Neural progenitor cell (in vitro differentiated cells): ENCODE measurements around the gene DHRS3. TPM values are rescaled to one million over a fixed set of nuclear protein-coding genes. Genes with fewer than 3 reads are reported as not detected.
"Not testable (repeated sequence)": the region's sequence is repeated elsewhere in the genome, so short reads cannot be mapped to it uniquely, and the experiment has no call there.

ENCODE experiments used
- DNase-seq: peaks from one replicate; pipeline ENCODE4 v3.0.0-alpha.2; 2016; ENCODE audit warnings: low spot score
- H2AFZ ChIP-seq: fragments of 200-600 bp; sonication (generic); replicated peaks from 2 replicates; pipeline ENCODE4 v1.6.1; 2016; ENCODE audit warnings: antibody characterized with exemption
- H3F3A ChIP-seq: fragments of 200-600 bp; sonication (generic); 2 replicates; pipeline ENCODE4 v1.6.1; 2016; ENCODE audit warnings: antibody characterized with exemption, low read depth
- H3K27ac ChIP-seq: fragments of 200-600 bp; sonication (generic); 2 replicates; pipeline ENCODE4 v1.5.1; 2016; ENCODE audit warnings: mild to moderate bottlenecking
- H3K27me3 ChIP-seq: fragments of 200-600 bp; sonication (generic); 2 replicates; pipeline ENCODE4 v1.6.1; 2016; ENCODE audit warnings: mild to moderate bottlenecking, moderate library complexity
- H3K36me3 ChIP-seq: fragments of 200-600 bp; sonication (generic); 2 replicates; pipeline ENCODE4 v1.5.1; 2016
- H3K4me1 ChIP-seq: fragments of 200-600 bp; sonication (generic); 2 replicates; pipeline ENCODE4 v1.6.1; 2016; ENCODE audit warnings: mixed run types
- H3K4me2 ChIP-seq: fragments of 200-600 bp; sonication (generic); 2 replicates; pipeline ENCODE4 v1.6.1; 2016
- H3K4me3 ChIP-seq: fragments of 200-600 bp; sonication (generic); 2 replicates; pipeline ENCODE4 v1.5.1; 2016
- H3K79me2 ChIP-seq: fragments of 200-600 bp; sonication (generic); 2 replicates; pipeline ENCODE4 v1.6.1; 2016; ENCODE audit warnings: low read depth
- H3K9ac ChIP-seq: fragments of 200-600 bp; sonication (generic); 2 replicates; pipeline ENCODE4 v1.6.1; 2016
- H3K9me3 ChIP-seq: fragments of 200-600 bp; sonication (generic); 2 replicates; pipeline ENCODE4 v1.5.1; 2016; ENCODE audit warnings: low read depth
- H4K20me1 ChIP-seq: fragments of 200-600 bp; sonication (generic); 2 replicates; pipeline ENCODE4 v1.6.1; 2016; ENCODE audit warnings: low read depth
- H3K27ac Mint-ChIP-seq: 3 replicates; pipeline ENCODE4 v1.8.0; 2021; ENCODE audit warnings: mixed read lengths
- H3K27me3 Mint-ChIP-seq: 2 replicates; pipeline ENCODE4 v1.8.0; 2022; ENCODE audit warnings: low read depth, mild to moderate bottlenecking, inconsistent platforms, moderate library complexity, mixed read lengths; ENCODE audit not compliant: insufficient read depth
- H3K36me3 Mint-ChIP-seq: 3 replicates; pipeline ENCODE4 v1.8.0; 2021; ENCODE audit warnings: mixed read lengths
- H3K4me1 Mint-ChIP-seq: 3 replicates; pipeline ENCODE4 v1.8.0; 2021; ENCODE audit warnings: mixed read lengths
- H3K4me3 Mint-ChIP-seq: 3 replicates; pipeline ENCODE4 v1.8.0; 2021; ENCODE audit warnings: mild to moderate bottlenecking, moderate library complexity, mixed read lengths
- H3K9me3 Mint-ChIP-seq: 3 replicates; pipeline ENCODE4 v1.8.0; 2020; ENCODE audit warnings: mixed read lengths
- EZH2 ChIP-seq: fragments of 200-600 bp; sonication (generic); IDR thresholded peaks from 2 replicates; pipeline ENCODE4 v1.6.1; 2017; ENCODE audit warnings: antibody characterized with exemption, mild to moderate bottlenecking, moderate library complexity
- EZH2phosphoT487 ChIP-seq: fragments of 200-600 bp; sonication (generic); IDR thresholded peaks from 2 replicates; pipeline ENCODE4 v1.6.1; 2017; ENCODE audit warnings: antibody characterized with exemption
- total RNA-seq: library from RNA; depleted of rRNA; stranded (reverse); fragments of >200 nt; gene quantifications from 2 replicates; pipeline ENCODE4 v1.2.3, GENCODE V29; 2015; ENCODE audit warnings: low replicate concordance
- TF ChIP-seq, protein P1 (sequence below): fragments of 200-600 bp; sonication (generic); IDR thresholded peaks from 2 replicates; pipeline ENCODE4 v1.5.1; 2017; ENCODE audit warnings: antibody characterized with exemption, mild to moderate bottlenecking

The DHRS3 gene
- total RNA-seq, 1 donor from 2014 or later = 4.3 TPM

DNA sequence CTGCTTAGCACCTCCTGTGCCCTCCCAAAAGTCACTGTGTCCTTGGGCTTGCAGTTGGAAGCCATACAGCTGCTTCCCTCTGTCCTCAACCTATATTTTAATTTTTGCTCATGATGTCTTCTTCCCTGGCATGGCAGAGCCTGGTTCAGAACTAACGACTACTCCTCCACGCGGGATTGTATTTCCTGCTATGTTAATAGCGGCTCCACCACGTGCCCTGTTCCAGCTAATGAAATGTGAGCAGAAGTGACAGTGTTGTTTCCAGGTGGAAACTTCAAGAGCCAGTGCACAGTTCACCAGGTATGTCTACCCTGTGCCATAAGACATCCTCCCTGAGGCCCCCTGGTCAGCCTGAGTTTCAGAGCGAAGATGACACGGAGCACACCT, 52.1 kb downstream of the DHRS3 start:
- Histone ChIP-seq H3K79me2 (no peaks in the 10 kb centered on the region), H3K4me2 (no peak overlapping the region), H3K4me1 (no peaks in the 10 kb centered on the region), H3K27ac (no peak overlapping the region), H3K4me3 (no peak overlapping the region), H2AFZ (no peak overlapping the region), H3K36me3 (no peaks in the 10 kb centered on the region), H3F3A (no peaks in the 10 kb centered on the region), H3K9me3 (no peaks in the 10 kb centered on the region), H3K9ac (no peak overlapping the region), H4K20me1 (no peaks in the 10 kb centered on the region), H3K27me3 (no peaks in the 10 kb centered on the region)
- no peak for TF ChIP-seq EZH2phosphoT487
- TF ChIP-seq, protein P1, sequence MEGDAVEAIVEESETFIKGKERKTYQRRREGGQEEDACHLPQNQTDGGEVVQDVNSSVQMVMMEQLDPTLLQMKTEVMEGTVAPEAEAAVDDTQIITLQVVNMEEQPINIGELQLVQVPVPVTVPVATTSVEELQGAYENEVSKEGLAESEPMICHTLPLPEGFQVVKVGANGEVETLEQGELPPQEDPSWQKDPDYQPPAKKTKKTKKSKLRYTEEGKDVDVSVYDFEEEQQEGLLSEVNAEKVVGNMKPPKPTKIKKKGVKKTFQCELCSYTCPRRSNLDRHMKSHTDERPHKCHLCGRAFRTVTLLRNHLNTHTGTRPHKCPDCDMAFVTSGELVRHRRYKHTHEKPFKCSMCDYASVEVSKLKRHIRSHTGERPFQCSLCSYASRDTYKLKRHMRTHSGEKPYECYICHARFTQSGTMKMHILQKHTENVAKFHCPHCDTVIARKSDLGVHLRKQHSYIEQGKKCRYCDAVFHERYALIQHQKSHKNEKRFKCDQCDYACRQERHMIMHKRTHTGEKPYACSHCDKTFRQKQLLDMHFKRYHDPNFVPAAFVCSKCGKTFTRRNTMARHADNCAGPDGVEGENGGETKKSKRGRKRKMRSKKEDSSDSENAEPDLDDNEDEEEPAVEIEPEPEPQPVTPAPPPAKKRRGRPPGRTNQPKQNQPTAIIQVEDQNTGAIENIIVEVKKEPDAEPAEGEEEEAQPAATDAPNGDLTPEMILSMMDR = no peak
- TF ChIP-seq EZH2 = no peak
- no peak for DNase-seq
- no peak overlapping the region for H3K27ac Mint-ChIP-seq
- no peaks in the 10 kb centered on the region for H3K36me3 Mint-ChIP-seq
- no peaks in the 10 kb centered on the region for H3K4me1 Mint-ChIP-seq
- H3K9me3 Mint-ChIP-seq = peaks cover 16% of the 10 kb centered on the region
- no peak overlapping the region for H3K4me3 Mint-ChIP-seq
- H3K27me3 Mint-ChIP-seq = peaks cover 6% of the 10 kb centered on the region

DNA sequence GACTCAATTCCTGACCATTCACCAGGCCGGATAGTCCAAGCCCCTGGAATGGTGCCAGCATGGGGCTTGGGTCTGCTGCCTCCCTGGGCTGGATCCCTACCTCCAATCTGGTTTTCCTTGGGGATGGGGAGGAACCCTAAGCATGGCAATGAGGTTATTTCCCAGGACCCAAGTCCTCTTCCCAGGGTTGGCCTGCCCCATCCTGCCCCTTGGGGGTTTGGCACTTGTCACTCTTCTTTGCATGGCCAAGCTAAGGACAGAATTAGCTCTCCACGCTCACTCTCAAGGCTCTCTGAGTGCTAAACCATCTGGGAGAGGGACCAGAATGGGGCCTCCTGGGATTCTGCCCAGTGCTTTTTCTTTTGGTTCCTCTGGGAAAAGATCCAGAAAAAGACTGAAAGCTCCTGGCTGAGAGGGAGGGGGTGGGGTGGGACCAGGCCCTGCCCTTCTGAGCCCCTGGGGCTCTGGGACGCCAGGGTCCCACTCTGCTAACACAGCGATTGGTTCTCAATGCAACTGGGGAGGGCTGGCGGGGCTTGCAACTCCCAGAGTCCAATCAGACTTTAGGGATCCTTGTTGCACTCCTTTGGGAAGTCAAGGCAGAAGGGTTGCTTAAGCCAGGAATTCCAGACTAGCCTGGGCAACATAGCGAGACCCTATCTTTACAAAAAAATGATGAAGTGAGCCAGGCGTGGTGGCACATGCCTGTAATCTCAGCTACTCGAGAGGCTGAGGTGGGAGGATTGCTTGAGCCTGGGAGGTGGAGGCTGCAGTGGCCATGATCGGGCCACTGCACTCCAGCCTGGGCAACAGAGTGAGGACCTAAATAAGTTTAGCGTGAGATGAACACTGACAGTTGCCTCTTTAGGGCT, 52.7 kb downstream of the DHRS3 start:
- Histone ChIP-seq H3K27me3 (no peaks in the 10 kb centered on the region), H4K20me1 (no peaks in the 10 kb centered on the region), H3K4me1 (no peaks in the 10 kb centered on the region), H2AFZ (no peak overlapping the region), H3K79me2 (no peaks in the 10 kb centered on the region), H3K4me3 (no peak overlapping the region), H3F3A (no peaks in the 10 kb centered on the region), H3K27ac (no peak overlapping the region), H3K36me3 (no peaks in the 10 kb centered on the region), H3K4me2 (no peak overlapping the region), H3K9me3 (no peaks in the 10 kb centered on the region), H3K9ac (no peak overlapping the region)
- H3K9me3 Mint-ChIP-seq = peaks cover 16% of the 10 kb centered on the region
- DNase-seq = no peak
- TF ChIP-seq, protein P1 = no peak
- TF ChIP-seq EZH2phosphoT487 (no peak), EZH2 (no peak)
- H3K36me3 Mint-ChIP-seq = no peaks in the 10 kb centered on the region
- H3K4me3 Mint-ChIP-seq = no peak overlapping the region
- no peak overlapping the region for H3K27ac Mint-ChIP-seq
- peaks cover 9% of the 10 kb centered on the region for H3K27me3 Mint-ChIP-seq
- no peaks in the 10 kb centered on the region for H3K4me1 Mint-ChIP-seq

DNA sequence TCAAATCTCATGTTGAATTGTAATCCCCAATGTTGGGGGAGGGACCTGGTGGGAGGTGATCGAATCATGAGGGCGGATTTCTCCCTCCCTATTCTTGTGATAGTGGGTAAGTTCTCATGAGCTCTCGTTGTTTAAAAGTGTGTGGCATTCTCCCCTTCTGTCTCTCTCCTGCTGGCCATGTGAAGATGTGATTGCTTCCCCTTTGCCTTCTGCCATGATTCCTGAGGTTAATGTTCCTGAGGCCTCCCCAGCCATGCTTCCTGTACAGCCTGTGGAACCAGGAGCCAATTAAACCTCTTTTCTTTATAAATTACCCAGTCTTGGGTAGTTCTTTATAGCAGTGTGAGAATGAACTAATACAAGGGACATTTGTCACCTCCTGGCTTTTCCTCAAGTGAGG, 53.8 kb downstream of the DHRS3 start:
- DNase-seq, H3K27me3 ChIP-seq, H3K36me3 Mint-ChIP-seq, H3K4me3 Mint-ChIP-seq, H3K4me2 ChIP-seq, H3K4me1 ChIP-seq, H3K27ac Mint-ChIP-seq, H2AFZ ChIP-seq, H3K4me3 ChIP-seq, H3K79me2 ChIP-seq, H3K9ac ChIP-seq, H3K9me3 ChIP-seq, H3K27ac ChIP-seq, H3K36me3 ChIP-seq, H4K20me1 ChIP-seq, H3K27me3 Mint-ChIP-seq, H3K4me1 Mint-ChIP-seq, H3F3A ChIP-seq: not testable (repeated sequence)
- H3K9me3 Mint-ChIP-seq = peaks cover 16% of the 10 kb centered on the region

DNA sequence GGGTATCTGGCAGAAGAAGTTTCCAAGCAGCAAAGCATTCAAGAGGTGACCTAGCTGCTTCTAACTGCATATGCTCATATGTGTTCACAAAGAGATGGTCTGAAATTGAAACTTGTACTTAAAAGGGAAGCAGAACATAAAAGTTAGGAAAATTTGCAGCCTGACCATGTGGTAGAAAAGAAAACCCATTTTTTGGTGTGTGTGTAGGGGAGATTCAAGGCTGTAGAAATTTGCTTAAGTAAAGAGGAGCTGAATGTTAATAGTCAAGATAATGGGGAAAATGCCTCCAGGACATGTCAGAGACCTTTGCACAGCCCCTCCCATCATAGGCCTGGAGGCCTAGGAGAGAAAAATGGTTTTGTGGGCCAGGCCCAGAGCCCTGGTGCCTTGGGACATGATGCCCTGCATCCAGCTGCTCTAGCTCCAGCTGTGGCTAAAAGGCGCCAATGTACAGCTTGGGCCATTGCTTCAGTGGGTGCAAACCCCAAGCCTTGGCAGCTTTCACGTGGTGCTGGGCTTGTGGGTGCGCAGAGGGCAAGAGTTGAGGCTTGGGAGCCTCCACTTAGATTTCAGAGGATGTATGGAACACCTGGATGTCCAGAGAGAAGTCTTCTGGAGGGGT, 54.9 kb downstream of the DHRS3 start:
- H3K9me3 ChIP-seq = no peaks in the 10 kb centered on the region
- Mint-ChIP-seq H3K36me3 (no peaks in the 10 kb centered on the region), H3K27ac (no peak overlapping the region), H3K9me3 (peaks cover 20% of the 10 kb centered on the region), H3K4me3 (no peak overlapping the region), H3K4me1 (no peaks in the 10 kb centered on the region), H3K27me3 (peaks cover 14% of the 10 kb centered on the region)
- no peak overlapping the region for H3K9ac ChIP-seq
- H4K20me1 ChIP-seq = no peaks in the 10 kb centered on the region
- no peak overlapping the region for H3K4me2 ChIP-seq
- DNase-seq = no peak
- H3K79me2 ChIP-seq = no peaks in the 10 kb centered on the region
- H3K36me3 ChIP-seq = no peaks in the 10 kb centered on the region
- TF ChIP-seq EZH2 (no peak), EZH2phosphoT487 (no peak)
- TF ChIP-seq, protein P1 = no peak
- H3K27ac ChIP-seq = no peak overlapping the region
- no peaks in the 10 kb centered on the region for H3K4me1 ChIP-seq
- H3K27me3 ChIP-seq = no peaks in the 10 kb centered on the region
- H3K4me3 ChIP-seq = no peak overlapping the region
- H3F3A ChIP-seq = no peaks in the 10 kb centered on the region
- H2AFZ ChIP-seq = no peak overlapping the region
